Motor neuron (in vitro differentiated cells): ENCODE measurements around the gene CST5. TPM values are rescaled to one million over a fixed set of nuclear protein-coding genes. Genes with fewer than 3 reads are reported as not detected.

ENCODE experiments used
- total RNA-seq, 8 experiments: library from RNA; unstranded; fragments of 300-600 nt; gene quantifications; 2 replicates each; pipeline versions ENCODE4 v1.2.3 to v1.2.4, GENCODE V29; 2022

CST5 gene
- total RNA-seq, 8 experiments from 2014 or later: not detected

Other genes starting within 250 kb of the CST5 start
- gene CST3, start 241.8 kb downstream of the CST5 start, total RNA-seq: 1,000 to 10,000 TPM in 1 of 8 experiments, 100 to 1,000 TPM in 4, 10 to 100 TPM in 3; 50.2 to 1,751 (median 154) TPM
- gene CST4, start 190.7 kb downstream of the CST5 start, total RNA-seq: not detected
- not detected for gene CST1, start 128.8 kb downstream of the CST5 start, total RNA-seq
- 1 to 10 TPM in 1 of 8 experiments, under 1 TPM in 1, not detected in 6; 0.29 to 1.6 TPM for gene CST2, start 53.0 kb downstream of the CST5 start, total RNA-seq
- gene GGTLC1, start 109.0 kb upstream of the CST5 start, total RNA-seq: not detected